Stimulated activated CD4-positive, alpha-beta T cell treated with anti-CD3 and anti-CD28 coated beads, Interleukin-12 subunit alpha, Interleukin-12 subunit beta, amount 100 ng/mL, for 4 hours (primary cell): Measurements from ENCODE around the gene CSK.
"Not testable (repeated sequence)": the region's sequence is repeated elsewhere in the genome, so short reads cannot be mapped to it uniquely, and the experiment has no call there.

Experiments
- DNase-seq: peaks from one replicate; pipeline ENCODE4 v3.0.0-alpha.2; 2020

CSK gene

GRCh38 chr15:74781431-74782258 is at the start of gene CSK:
Gene CSK (plus strand): TSS chr15:74782080. CDS start chr15:74798298, 16,218 bp downstream.
- DNase-seq, result peak; percentile 75

GRCh38 chr15:74732846-74733245 is 49.0 kb upstream of the CSK start:
- no peak for DNase-seq

- no peak for DNase-seq
These were observed 48.6 kb upstream of the CSK start for GRCh38 chr15:74733269-74733668.

- DNase-seq, result no peak
These were observed 46.6 kb upstream of the CSK start for GRCh38 chr15:74735305-74735704.

- not testable (repeated sequence) for DNase-seq
These were observed 43.6 kb upstream of the CSK start for GRCh38 chr15:74738239-74738638.

- DNase-seq, result no peak
These were observed 39.5 kb upstream of the CSK start for GRCh38 chr15:74742422-74742821.

- no peak for DNase-seq
These were observed 35.5 kb upstream of the CSK start for GRCh38 chr15:74746389-74746788.

GRCh38 chr15:74748322-74748946 is 33.4 kb upstream of the CSK start, which contains the start of gene CYP1A2:
Gene CYP1A2 (plus strand): TSS chr15:74748845. CDS start chr15:74749739, 894 bp downstream.
- DNase-seq, result no peak

- no peak for DNase-seq
These were observed 32.0 kb upstream of the CSK start for GRCh38 chr15:74749832-74750231.

- no peak for DNase-seq
These were observed 31.1 kb upstream of the CSK start for GRCh38 chr15:74750751-74751150.

- no peak for DNase-seq
These were observed 29.9 kb upstream of the CSK start for GRCh38 chr15:74752011-74752410.

GRCh38 chr15:74752531-74752930 is 29.3 kb upstream of the CSK start:
- DNase-seq, result no peak

GRCh38 chr15:74754593-74755215 is 27.2 kb upstream of the CSK start:
- no peak for DNase-seq

GRCh38 chr15:74758736-74759135 is 23.1 kb upstream of the CSK start:
- DNase-seq, result no peak

GRCh38 chr15:74762791-74763150 is 19.1 kb upstream of the CSK start:
- no peak for DNase-seq

- DNase-seq, result no peak
These were observed 18.5 kb upstream of the CSK start for GRCh38 chr15:74763416-74763815.

GRCh38 chr15:74767167-74768098 is 14.4 kb upstream of the CSK start:
- DNase-seq, result no peak

- DNase-seq, result no peak
These were observed 13.6 kb upstream of the CSK start for GRCh38 chr15:74768099-74768770.

- no peak for DNase-seq
These were observed 13.0 kb upstream of the CSK start for GRCh38 chr15:74768771-74769342.

GRCh38 chr15:74769463-74770025 is 12.3 kb upstream of the CSK start:
- no peak for DNase-seq

GRCh38 chr15:74770211-74770903 is 11.5 kb upstream of the CSK start:
- no peak for DNase-seq
